Measurements from ENCODE around the gene XRN1. TPM values are rescaled to one million over a fixed set of nuclear protein-coding genes. Genes with fewer than 3 reads are reported as not detected.
"Not testable (repeated sequence)": the region's sequence is repeated elsewhere in the genome, so short reads cannot be mapped to it uniquely, and the experiment has no call there.

XRN1 gene
- total RNA-seq, 2 experiments from 2014 or later: 85.7 to 97.6 TPM

DNA sequence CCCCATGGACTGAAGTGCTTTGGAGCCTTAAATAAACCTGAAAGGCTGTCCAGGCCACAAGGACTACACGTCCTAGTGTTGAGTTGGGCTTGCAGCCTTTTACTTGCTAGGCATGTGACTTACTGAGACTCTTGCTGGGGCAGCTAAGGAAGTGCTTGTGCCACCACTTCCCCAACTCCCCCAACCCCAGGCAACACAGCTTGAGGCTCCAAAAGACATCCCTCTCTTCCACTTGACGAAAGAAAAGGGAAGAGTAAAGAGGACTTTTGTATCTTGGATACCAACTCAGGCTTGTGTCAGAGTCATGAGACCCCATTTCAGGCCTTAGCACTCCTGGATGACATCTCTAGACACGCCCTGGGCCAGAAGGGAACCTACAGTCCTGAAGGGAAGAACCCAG lies 109.8 kb downstream of the XRN1 start:
- no peak overlapping the region for H3K27ac ChIP-seq (ENCODE audit: low read depth in 1 of 2, low read length in 2 of 2)
- ATAC-seq (ENCODE audit: poor library complexity): no peak
- peaks cover 15% of the 10 kb centered on the region for H3K4me1 Mint-ChIP-seq (ENCODE audit: low read depth)
- peaks cover 13% of the 10 kb centered on the region for H3K9me3 Mint-ChIP-seq
- ChIA-PET POLR2A (no interaction called here), CTCF (no interaction called here)
- H3K27me3 Mint-ChIP-seq: no peaks in the 10 kb centered on the region
- no peak overlapping the region for H3K4me3 ChIP-seq (ENCODE audit: low read length)
- H3K4me1 ChIP-seq (ENCODE audit: insufficient read depth, low read length): no peaks in the 10 kb centered on the region
- peaks cover 4 to 9% of the 10 kb centered on the region in 2 experiments for H3K9me3 ChIP-seq (ENCODE audit: control insufficient read depth in 1 of 2, insufficient read depth in 1 of 2, low read length in 2 of 2)
- H3K4me3 Mint-ChIP-seq: no peak overlapping the region
- H3K27me3 ChIP-seq (ENCODE audit: control insufficient read depth in 1 of 2, insufficient read depth in 2 of 2, low read length in 2 of 2): no peaks in the 10 kb centered on the region
- no peak overlapping the region for H3K27ac Mint-ChIP-seq
- TF ChIP-seq, protein P1, sequence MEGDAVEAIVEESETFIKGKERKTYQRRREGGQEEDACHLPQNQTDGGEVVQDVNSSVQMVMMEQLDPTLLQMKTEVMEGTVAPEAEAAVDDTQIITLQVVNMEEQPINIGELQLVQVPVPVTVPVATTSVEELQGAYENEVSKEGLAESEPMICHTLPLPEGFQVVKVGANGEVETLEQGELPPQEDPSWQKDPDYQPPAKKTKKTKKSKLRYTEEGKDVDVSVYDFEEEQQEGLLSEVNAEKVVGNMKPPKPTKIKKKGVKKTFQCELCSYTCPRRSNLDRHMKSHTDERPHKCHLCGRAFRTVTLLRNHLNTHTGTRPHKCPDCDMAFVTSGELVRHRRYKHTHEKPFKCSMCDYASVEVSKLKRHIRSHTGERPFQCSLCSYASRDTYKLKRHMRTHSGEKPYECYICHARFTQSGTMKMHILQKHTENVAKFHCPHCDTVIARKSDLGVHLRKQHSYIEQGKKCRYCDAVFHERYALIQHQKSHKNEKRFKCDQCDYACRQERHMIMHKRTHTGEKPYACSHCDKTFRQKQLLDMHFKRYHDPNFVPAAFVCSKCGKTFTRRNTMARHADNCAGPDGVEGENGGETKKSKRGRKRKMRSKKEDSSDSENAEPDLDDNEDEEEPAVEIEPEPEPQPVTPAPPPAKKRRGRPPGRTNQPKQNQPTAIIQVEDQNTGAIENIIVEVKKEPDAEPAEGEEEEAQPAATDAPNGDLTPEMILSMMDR (IDR thresholded peaks at IDR 0.05): no peak
- H3K36me3 Mint-ChIP-seq (ENCODE audit: low read depth): peaks cover 91% of the 10 kb centered on the region
- H3K36me3 ChIP-seq (ENCODE audit: insufficient read depth, low read length): peaks cover 64% of the 10 kb centered on the region
- no peak for DNase-seq
- intact Hi-C loops (cut with DNase I, micrococcal nuclease): no loop called here

DNA sequence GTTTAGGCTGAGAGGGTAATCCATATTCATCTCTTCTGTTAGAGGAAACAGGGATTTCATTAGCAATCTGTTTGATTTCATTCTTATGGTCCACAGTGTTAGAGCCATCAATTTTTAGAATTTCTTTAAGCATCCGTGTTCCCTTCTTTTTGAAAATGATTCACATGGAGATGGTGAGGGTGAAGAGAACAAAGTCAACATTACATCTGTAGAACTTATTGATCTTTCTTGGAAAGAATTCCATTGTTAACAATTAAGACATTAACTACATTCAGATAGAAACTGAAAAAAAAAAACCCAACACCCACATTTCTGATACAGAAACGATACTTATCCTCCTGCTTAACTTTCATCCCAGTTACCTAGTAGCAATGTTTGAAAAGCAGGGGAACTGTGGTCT lies 115.4 kb downstream of the XRN1 start:
- Histone ChIP-seq H3K4me3 (ENCODE audit: low read length) (no peak overlapping the region), H3K9me3 (ENCODE audit: control insufficient read depth in 1 of 2, insufficient read depth in 1 of 2, low read length in 2 of 2) (no peaks in the 10 kb centered on the region), H3K27me3 (ENCODE audit: control insufficient read depth in 1 of 2, insufficient read depth in 2 of 2, low read length in 2 of 2) (no peaks in the 10 kb centered on the region), H3K36me3 (ENCODE audit: insufficient read depth, low read length) (peaks cover 65% of the 10 kb centered on the region), H3K27ac (ENCODE audit: low read depth in 1 of 2, low read length in 2 of 2) (no peak overlapping the region), H3K4me1 (ENCODE audit: insufficient read depth, low read length) (no peaks in the 10 kb centered on the region)
- ChIA-PET CTCF (no interaction called here), POLR2A (no interaction called here)
- DNase-seq: no peak
- Mint-ChIP-seq H3K27ac (no peak overlapping the region), H3K36me3 (ENCODE audit: low read depth) (peaks cover 88% of the 10 kb centered on the region), H3K4me3 (no peak overlapping the region), H3K4me1 (ENCODE audit: low read depth) (no peaks in the 10 kb centered on the region), H3K9me3 (no peaks in the 10 kb centered on the region), H3K27me3 (no peaks in the 10 kb centered on the region)
- TF ChIP-seq, protein P1 (IDR thresholded peaks at IDR 0.05): no peak
- intact Hi-C loops (cut with DNase I, micrococcal nuclease): no loop called here
- ATAC-seq (ENCODE audit: poor library complexity): no peak

DNA sequence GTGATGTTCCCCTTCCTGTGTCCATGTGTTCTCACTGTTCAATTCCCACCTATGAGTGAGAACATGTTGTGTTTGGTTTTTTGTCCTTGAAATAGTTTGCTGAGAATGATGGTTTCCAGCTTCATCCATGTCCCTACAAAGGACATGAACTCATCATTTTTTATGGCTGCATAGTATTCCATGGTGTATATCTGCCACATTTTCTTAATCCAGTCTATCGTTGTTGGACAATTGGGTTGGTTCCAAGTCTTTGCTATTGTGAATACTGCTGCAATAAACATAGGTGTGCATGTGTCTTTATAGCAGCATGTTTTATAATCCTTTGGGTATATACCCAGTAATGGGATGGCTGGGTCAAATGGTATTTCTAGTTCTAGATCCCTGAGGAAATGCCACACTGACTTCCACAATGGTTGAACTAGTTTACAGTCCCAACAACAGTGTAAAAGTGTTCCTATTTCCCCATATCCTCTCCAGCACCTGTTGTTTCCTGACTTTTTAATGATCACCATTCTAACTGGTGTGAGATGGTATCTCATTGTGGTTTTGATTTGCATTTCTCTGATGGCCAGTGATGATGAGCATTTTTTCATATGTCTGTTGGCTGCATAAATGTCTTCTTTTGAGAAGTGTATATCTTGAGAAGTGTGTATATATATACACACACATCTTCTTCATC lies 123.4 kb downstream of the XRN1 start:
- peaks cover 26% of the 10 kb centered on the region for H3K36me3 ChIP-seq (ENCODE audit: insufficient read depth, low read length)
- H3K9me3 ChIP-seq (ENCODE audit: control insufficient read depth in 1 of 2, insufficient read depth in 1 of 2, low read length in 2 of 2); H3K4me3 Mint-ChIP-seq; H3K27ac ChIP-seq (ENCODE audit: low read depth in 1 of 2, low read length in 2 of 2); H3K4me1 ChIP-seq (ENCODE audit: insufficient read depth, low read length); H3K27me3 ChIP-seq (ENCODE audit: control insufficient read depth in 1 of 2, insufficient read depth in 2 of 2, low read length in 2 of 2); DNase-seq; H3K4me3 ChIP-seq (ENCODE audit: low read length); ATAC-seq (ENCODE audit: poor library complexity); CTCF ChIA-PET; H3K27ac Mint-ChIP-seq; H3K4me1 Mint-ChIP-seq (ENCODE audit: low read depth); H3K27me3 Mint-ChIP-seq; H3K9me3 Mint-ChIP-seq; POLR2A ChIA-PET; intact Hi-C loops (cut with DNase I, micrococcal nuclease): not testable (repeated sequence)
- H3K36me3 Mint-ChIP-seq (ENCODE audit: low read depth): peaks cover 86% of the 10 kb centered on the region

DNA sequence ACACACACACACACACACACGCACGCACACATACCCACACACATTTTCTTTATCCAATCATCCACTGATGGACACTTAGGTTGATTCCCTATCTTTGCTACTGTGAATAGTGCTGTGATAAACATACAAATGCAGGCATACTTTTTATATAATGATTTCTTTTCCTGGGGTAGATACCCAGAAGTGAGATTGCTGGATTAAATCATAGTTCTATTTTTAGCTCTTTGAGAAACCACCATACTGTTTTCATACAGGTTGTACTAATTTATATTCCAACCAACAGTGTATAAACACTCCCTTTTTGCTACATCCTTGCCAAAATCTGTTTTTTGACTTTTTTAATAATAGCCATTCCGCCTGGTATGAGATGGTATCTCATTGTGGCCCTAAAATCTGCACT lies 127.9 kb downstream of the XRN1 start:
- POLR2A ChIA-PET: no interaction called here
- no peaks in the 10 kb centered on the region for H3K27me3 Mint-ChIP-seq
- intact Hi-C loops (cut with DNase I, micrococcal nuclease): no loop called here
- Histone ChIP-seq H3K27me3 (ENCODE audit: control insufficient read depth in 1 of 2, insufficient read depth in 2 of 2, low read length in 2 of 2) (no peaks in the 10 kb centered on the region), H3K27ac (ENCODE audit: low read depth in 1 of 2, low read length in 2 of 2) (no peak overlapping the region), H3K9me3 (ENCODE audit: control insufficient read depth in 1 of 2, insufficient read depth in 1 of 2, low read length in 2 of 2) (no peaks in the 10 kb centered on the region), H3K4me1 (ENCODE audit: insufficient read depth, low read length) (no peaks in the 10 kb centered on the region), H3K4me3 (ENCODE audit: low read length) (no peak overlapping the region), H3K36me3 (ENCODE audit: insufficient read depth, low read length) (peaks cover 34% of the 10 kb centered on the region)
- CTCF ChIA-PET: no interaction called here
- H3K27ac Mint-ChIP-seq: no peak overlapping the region
- H3K4me1 Mint-ChIP-seq (ENCODE audit: low read depth): no peaks in the 10 kb centered on the region
- ATAC-seq (ENCODE audit: poor library complexity): no peak
- H3K4me3 Mint-ChIP-seq: no peak overlapping the region
- no peak for DNase-seq
- H3K36me3 Mint-ChIP-seq (ENCODE audit: low read depth): peaks cover 79% of the 10 kb centered on the region
- H3K9me3 Mint-ChIP-seq: no peaks in the 10 kb centered on the region
- TF ChIP-seq, protein P1 (IDR thresholded peaks at IDR 0.05): no peak
